HG03457 (cell line): ENCODE data around the gene OPCML.

ENCODE experiments used
- ATAC-seq: cut with Tn5 transposase; IDR thresholded peaks from one replicate; pipeline ENCODE4 v1.9.1; 2021; ENCODE audit warnings: moderate number of reproducible peaks; ENCODE audit not compliant: unreplicated experiment

OPCML gene

DNA sequence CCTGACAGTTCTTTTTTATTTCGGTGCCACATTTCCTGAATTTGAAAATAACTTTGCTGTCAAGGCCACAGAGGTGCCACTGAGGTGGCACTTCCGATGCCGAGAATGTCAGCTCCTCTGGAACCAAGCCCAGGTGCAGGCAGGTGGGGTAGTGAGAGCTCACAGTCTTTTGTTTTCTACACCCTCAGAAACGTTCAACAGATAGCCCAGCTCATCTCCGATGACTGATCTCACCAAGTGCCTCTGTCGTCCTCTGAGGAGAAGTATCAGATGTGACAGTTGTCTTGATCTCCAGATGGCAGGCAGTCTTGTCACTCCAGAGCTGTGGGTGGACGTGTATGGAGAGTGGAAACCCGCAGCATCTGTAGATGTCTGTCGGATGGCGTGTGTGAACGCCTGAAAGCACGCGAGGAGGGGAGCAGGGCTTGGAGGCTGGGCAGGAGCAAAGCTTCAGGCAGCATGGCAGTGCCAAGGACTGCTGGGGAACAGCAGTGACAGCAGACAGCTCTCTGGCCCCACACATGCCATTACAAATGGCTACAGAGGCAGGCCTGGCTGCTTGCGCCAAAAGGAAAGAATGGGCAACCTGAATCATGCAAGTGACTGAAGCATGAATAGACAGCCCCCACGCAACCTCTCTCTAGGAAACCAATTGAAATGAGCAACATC is 877.0 kb downstream of the OPCML start:
- no peak for ATAC-seq

DNA sequence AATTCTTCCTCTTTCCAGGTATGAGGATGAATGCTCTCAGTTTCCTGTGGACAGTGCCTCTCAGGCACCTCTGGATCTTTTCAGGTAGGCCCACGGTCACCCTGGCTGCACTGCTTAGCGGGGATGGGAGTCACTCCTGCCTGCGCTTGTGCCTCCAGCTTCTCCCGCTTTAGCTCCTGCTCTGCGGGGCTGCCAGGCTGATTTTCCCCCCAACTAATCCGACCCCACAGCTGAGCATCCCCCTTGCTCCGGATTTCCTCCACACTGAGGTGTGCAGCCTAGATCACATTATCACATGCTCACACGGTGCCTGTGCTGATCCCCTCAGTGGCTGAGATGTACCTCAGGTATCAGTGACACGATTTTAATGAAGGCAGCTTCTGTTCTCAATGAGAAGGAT is 879.1 kb downstream of the OPCML start:
- no peak for ATAC-seq

DNA sequence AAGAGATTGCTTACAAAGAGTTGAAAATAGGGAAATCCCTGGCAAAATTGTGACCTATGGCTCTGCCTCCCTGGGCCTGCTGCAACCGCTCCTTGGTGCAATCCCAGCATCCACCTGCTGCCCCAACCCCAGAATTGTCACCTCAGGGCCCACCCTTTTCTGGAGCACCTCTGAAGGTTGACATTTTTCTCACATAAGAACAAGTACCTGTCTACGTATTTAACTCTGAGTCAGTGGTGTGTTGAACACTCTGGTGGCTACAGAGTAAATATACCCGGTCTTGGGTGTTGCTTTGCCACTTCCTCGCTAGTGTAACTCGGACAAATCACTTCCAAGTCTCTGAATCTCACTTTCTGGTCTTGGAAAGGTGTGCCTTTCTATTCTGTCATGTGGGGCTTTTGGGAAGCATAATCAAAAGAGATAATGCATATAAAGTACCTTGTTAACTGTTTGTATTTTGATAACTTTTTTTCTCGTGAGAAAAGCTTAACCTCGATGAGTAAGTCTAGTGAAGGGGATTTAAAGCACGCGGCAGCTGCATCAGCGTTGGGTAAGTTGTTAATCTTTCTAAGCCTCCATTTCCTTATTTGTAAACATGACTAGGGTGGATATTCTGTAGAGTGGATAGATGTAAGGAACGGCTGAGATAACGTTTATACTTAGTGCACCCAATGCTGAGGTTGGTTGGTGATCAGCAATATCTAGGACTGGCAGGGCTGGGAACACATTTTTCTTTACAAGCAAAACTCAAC is 881.2 kb downstream of the OPCML start:
- ATAC-seq: no peak

DNA sequence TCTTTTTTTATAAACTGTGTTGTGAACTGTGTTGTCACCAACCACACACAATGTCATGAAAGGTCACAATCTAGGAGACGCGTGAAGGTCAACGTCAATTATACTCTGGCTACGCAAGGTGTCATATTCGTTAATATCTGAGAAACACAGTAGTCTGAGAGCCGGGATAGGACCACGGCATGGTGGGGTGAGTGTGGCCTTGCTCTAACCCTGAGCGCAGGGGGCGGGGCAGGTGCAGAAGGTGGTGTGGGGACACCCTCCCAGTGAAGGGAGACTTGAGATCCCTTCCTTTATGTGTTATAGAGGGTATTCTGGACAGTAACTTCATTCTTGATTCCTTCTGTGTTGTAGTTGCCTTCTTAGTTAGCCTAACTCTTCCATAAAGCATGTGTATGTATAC is 883.0 kb downstream of the OPCML start:
- no peak for ATAC-seq

DNA sequence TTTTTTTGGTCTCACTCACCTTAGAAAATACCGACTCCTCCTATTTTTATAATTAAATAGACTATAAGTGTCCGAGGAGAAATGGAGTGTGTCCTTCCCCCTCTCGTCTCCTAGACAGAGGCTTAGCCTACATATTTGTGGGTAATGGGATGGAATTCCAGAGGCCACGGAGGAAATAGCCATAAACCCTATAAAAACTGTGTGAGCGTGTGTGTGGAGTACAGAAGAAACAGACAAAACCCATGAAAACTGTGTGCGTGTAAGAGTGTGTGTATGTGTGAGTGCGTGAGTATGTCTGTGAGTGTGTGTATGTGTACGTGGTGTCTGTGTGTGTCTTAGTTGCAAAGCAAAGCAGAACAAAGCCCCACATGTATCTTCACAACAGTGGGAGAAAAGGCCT is 883.5 kb downstream of the OPCML start:
- ATAC-seq: no peak

DNA sequence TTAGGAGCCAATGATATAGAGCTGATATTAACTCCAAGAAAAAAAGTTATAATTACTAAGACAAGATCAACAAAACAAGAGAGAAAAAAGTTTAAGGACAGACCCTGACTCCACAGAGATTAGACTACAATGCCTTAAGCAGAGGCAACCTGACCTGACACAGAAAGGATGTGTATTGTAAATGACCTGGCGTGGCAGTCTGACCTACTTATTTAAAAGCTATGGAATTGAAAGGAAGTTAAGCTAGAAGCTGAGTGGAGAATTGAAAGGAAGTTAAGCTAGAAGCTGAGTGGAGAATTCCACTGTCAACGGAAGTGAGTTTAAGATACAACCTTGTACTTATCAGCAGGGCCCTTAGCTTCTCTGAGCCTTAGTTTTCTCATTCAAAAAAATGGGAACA is 885.4 kb downstream of the OPCML start:
- ATAC-seq: no peak

DNA sequence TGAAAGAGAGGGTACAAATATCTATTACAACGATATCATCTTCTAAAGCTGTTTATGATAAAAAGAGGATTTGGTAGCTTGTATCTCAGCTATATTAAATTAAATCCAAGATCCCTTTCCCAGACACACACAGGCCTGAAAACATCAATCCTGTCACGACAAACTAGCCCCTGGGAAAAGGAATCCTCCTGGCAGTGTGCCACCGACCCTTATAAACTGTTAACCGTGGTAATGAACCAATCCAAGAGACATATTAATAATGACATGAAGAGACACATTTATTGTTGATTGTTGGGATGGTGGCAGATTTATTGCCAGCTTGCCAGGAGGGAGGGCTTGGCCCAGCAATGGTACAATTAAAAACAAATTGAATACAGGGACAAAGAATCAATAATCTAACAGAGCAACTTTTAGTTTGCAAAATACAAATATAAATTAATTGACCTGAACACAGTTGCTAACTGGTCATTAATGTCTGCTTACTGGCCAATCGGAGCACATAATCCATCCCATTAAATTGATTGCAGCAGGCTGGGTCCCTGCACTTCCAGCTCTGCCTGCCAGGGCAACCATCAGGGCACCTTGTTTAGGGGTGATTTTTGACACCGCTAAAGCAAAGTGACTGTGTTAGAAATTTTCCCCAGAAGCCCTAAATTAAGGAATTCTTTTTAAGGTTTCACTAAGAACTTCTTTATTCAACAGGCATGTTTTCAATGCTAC is 887.6 kb downstream of the OPCML start:
- ATAC-seq: no peak

DNA sequence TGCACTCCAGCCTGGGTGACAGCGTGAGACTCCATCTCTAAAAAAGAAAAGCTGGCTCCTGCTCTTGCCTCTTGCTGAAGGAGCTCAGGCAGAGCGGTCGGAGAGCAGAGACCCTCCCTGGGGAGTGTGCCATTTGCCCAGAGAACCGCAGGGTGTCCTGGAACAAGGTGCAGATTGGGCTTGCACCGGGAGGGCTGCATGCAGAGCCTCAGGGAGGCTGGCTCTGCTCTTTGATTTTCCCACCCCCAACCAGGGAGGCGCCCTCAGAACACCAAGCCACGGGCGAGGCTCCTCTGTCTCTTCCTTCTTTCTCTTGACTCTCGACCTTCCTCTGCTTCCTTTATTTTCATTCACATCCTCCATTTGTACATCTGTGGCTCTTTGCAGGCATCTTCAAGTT is 889.1 kb downstream of the OPCML start:
- no peak for ATAC-seq

DNA sequence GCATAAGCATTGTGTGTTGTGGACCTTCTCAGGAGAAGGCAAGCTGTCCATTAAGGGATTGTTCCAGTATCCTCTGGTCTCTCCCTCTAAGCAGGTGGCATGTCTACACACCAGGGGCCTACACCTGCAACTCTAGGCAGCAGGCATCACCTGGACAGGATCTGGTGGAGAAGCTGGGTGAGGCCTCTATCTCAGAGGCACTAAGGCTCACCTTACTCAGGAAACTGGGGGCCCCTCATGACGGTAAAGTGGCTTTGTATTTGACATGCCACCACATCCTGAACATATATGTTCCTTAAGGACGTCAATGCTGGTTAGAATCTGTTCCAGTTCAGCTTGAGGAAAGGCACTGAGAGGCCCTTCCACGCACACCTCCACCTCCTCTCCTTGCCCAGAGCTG is 891.3 kb downstream of the OPCML start:
- no peak for ATAC-seq

DNA sequence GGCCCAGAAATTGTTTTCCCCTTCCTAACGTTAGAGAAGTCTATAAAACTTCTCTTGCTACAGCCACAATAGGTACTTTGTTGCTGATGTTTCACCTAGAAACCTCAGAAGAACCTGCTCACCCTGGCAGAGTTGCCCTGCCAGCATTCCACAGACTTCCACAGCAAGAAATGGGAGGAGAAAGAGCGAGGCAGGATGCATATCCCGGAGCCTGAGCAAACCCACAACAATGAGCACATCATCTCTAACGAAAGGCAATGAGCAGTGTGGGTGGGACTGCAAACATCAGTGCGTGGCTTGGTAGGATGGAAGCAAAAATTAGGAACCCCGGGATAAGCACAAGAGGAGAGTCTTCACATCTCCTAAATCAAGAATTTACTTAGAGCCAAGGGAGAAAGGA is 892.3 kb downstream of the OPCML start:
- no peak for ATAC-seq

DNA sequence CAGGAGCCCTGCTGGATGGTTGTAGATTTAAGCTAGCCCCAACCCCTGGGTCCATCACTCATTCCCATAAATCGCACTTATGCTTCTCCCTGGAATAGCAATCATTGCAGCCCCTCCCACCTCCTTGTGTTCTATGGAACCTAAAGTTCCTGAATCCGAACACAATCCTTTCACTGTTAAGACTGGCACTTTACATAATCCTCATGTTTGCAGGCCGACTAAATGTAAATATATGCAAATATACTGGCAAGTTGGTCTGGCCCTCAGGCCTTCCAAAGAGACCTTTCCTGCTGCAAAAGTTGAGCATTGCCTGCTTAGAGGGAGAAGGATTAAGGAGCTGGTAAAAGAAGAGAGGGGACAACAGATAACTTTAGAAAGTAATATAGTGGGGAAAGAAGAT is 892.9 kb downstream of the OPCML start:
- ATAC-seq: no peak

DNA sequence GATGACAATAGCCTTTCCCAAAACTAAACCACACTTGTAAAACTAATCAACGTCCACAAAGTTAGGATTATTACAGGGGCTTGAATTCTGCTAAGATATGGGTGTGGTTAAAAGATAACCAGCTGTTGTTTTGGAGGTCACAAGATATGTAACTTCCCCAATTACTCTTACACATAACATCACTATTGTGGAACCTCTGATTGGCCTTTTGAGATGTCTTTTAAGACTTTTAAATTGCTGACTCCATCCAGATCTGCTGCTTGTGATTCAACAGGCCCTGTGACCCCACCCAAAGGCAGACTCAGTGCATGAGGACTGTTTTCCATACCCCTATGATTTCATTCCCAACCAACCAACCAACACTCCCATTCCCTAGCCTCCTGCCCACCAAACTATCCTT is 893.9 kb downstream of the OPCML start:
- ATAC-seq: no peak

DNA sequence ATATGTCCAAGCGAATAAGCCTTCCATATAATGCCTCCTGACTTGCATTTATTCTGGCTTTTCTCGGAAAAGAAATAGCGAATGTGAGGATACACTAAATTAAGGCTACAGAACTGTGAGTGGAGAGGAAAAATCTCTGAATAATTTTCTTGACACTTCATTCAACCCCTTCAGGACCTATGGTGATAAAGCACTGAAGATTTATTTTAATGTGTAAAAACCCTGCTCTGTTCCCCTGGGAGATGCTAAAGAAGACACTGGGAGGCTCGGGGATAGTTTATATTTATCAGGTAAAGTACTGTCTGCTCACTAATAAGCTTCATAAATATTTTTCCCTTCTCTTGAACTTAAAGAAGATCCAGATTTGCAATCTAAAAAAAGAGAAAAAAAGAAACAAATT is 895.8 kb downstream of the OPCML start:
- no peak for ATAC-seq

DNA sequence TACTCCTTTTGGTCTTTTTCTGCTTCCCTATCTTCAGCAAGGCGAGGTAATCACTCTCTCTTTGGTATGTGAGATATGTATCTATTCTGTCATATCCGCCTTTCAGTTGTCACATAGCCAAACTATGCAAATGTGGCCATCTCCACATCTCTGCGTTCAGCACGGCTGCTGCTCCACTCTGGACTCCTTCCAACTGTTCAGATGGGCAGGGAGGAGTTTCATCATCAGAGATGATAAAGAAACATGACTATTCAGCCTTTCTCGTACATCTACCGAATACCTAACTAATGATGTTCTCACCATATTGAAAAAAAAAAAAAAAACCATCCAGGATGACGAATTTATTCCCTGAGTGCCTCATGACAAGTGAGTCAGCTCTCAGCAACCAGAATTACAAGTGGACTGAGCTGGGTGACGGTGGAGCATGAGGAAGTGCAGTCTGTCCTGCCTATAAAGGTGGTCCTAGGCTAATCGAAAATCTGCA is 899.6 kb downstream of the OPCML start:
- no peak for ATAC-seq

DNA sequence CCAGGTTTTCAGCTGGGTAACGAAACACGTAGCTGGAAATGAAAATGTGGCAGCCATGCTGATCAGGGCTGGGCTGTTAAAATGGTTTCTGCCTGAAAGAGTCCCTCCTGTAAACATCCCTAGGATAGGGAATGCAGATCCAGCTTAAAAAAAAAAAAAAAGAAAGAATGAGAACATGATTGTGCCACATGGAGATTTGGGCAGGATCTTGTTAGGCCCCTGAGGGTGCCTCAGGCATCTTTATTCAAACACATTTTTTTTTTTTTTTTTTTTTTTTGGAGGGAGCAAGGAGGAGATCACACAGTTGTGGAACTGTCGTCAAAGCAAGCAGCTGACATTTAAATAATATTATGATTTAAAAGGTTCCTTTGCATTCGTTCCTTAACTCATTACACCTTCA is 900.3 kb downstream of the OPCML start:
- no peak for ATAC-seq

DNA sequence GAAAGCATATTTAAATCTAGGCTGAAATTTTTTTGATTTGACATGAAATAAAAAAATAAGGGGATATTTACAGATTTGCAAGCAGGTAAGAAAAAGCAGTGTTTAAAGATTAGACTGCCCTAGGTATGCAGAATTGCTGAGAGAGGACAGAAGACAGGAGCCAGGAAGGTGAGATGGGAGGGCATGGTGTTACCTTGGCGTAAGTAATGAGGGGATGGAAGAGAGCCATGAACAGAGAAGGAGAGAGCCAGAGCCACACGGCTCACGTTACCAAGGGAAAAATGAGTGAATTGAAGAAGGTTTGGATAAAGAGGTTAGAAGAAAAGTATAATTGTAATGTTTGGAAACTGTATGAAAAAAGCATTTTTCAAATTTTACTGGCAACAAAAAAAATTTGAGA is 904.3 kb downstream of the OPCML start:
- ATAC-seq: no peak

DNA sequence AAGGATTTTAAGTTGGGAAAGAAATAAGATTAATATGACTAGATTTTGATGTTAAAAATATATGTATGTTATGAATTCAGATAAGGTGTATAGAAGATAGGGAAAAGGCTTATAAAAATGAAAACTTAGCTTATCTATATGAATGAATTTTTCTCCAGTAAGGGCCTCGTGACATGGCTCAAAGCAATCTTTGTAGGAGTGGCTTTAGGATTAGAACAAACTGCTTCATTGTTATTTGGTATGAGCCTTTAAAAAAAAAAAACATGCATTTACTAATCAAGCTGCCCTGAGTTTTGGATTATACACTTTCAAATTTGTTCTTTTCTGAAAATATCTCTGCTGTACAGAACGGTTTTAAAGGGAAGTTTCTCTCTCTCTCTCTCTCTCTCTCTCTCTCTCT is 905.9 kb downstream of the OPCML start:
- no peak for ATAC-seq

DNA sequence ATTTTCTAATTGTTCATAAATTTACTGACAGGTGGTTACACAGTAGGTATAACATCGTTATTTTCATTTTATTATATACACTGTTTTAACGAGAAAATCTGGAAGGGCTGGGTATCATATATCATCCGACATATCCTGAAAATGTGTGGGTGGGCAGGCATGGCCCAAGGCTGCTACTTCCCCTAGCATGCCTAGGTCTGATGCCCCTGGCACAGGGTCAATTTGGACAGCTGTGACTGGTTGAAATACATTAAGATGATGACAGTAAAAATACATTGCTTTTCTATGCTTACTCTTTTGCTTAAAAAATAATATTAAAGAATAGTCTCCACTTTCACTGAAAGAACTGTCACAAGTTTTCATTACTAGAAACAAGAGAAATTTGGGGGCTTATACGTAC is 908.8 kb downstream of the OPCML start:
- no peak for ATAC-seq

DNA sequence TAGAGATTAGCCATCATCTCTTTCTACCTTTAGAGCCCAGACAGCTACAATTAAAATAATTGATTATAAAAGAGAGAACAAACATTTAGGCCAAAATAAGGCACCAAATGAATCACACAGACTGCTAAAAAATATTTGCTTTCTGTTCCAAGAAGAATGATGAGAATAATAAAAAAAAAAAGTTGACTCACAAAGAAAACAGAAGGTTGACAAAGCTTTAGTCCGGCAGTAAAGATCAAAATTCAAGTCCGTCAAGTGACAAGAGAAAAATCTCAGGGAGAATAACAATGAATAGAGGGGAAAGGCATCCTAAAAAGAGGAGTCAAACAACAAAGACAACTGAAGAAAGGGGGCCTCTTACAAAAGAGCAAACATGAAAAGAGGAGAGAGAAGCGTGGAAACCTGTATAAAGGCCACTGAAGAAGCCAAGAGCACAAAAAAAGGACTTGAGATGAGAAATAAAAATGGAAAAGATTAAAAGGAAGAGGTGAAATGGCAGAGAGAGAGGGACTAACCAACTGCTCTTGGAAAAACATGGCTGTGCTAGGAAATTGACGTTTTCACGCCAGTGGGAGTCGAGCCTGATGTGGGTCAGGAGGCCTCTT is 910.2 kb downstream of the OPCML start:
- ATAC-seq: no peak

DNA sequence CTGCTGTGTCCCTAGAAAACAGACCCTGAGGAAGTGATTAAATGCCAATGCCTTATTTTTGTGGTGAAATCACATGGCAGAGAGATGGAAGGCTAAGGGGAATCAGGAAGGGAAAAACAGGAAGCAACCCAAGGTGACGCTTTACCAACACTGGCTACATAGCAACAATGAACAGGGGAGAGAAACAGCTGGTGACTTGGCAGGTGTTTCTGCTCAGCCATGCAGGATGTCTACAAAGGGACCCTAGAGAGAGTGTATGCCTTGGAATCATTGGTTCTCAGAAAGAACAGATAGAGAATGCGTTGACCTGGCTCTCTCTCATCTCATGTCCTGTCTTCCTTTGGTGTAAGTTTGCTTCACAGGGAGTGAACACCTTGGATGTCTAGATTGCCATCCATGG is 911.9 kb downstream of the OPCML start:
- ATAC-seq: no peak

DNA sequence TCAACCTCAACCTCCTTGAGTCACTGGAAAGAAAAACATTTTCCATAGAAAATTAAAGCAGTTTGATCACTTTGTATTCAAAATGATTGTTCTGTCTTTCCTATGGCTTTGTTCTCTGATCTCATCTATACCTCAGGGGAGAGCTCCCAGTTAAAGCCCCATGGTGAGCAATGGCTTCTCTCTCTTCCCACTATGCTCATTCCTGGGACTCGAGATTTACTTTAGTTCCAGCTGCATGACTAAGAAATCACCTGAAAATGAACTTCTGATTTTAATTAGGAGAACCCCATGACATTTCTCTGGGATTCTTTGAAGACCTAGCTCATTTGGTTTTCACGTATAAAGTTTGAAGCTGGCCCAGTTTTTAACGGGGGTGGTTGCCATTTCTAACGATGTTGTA is 921.5 kb downstream of the OPCML start:
- no peak for ATAC-seq

DNA sequence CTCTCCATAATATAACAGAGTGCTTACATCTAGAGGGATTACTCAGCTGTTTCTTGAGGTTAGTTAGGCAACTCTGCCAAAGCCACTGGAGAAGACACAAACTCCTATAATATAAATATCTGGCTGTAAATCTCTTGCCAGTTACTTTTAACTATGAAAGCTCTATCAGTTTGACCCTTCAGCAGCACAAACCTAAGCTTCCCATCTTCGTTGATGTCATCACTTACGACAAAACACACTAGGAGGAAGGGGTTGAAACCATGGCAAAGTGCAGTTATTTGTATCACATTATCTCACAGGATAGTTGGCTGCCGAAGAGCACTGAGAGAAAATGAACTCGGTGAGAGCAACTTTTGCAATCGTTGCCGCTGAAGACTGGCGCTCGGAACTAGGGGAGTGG is 922.1 kb downstream of the OPCML start:
- ATAC-seq: no peak
